ENCODE results near the gene TRIM47.
A peak's percentile ranks its signal among the peaks of the same experiment; 100 is the strongest.
"Not testable (repeated sequence)": the region's sequence is repeated elsewhere in the genome, so short reads cannot be mapped to it uniquely, and the experiment has no call there.

Gene TRIM47

DNA sequence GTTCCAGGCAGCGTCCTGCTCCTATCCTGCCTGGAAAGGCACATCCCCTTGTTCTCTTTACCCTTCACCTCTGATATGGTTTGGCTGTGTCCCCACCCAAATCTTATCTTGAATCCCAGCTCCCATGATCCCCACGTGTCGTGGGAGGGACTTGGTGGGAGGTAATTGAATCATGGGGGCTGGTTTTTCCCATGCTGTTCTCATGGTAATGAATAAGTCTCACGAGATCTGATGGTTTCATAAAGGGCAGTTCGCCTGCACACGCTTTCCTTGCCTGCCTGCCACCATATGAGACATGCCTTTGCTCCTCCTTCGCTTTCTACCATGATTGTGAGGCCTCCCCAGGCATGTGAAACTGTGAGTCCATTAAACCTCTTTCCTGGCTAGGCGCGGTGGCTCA lies 7.5 kb upstream of the TRIM47 start:
- not testable (repeated sequence) for H3K9ac ChIP-seq (ENCODE audit: low read length); H3K9me3 ChIP-seq (ENCODE audit: control insufficient read depth, insufficient read depth, low read depth, low read length); H3K4me3 ChIP-seq (ENCODE audit: low read depth, low read length); H3K27ac ChIP-seq (ENCODE audit: low read depth, low read length); H3K4me1 ChIP-seq (ENCODE audit: control insufficient read depth, insufficient read depth, low read length); H3K27me3 ChIP-seq (ENCODE audit: control insufficient read depth, insufficient read depth, low read length)
- H3K36me3 ChIP-seq (ENCODE audit: control insufficient read depth, insufficient read depth, low read length) = peaks cover 21% of the 10 kb centered on the region

- Histone ChIP-seq H3K27me3 (ENCODE audit: control insufficient read depth, insufficient read depth, low read length) (no peaks in the 10 kb centered on the region), H3K27ac (ENCODE audit: low read depth, low read length) (no peak overlapping the region), H3K4me3 (ENCODE audit: low read depth, low read length) (no peak overlapping the region), H3K9me3 (ENCODE audit: control insufficient read depth, insufficient read depth, low read depth, low read length) (no peaks in the 10 kb centered on the region), H3K4me1 (ENCODE audit: control insufficient read depth, insufficient read depth, low read length) (no peaks in the 10 kb centered on the region), H3K9ac (ENCODE audit: low read length) (no peak overlapping the region), H3K36me3 (ENCODE audit: control insufficient read depth, insufficient read depth, low read length) (peaks cover 16% of the 10 kb centered on the region)
Measured at GRCh38 chr17:75885431-75885830, 7.0 kb upstream of the TRIM47 start.

DNA sequence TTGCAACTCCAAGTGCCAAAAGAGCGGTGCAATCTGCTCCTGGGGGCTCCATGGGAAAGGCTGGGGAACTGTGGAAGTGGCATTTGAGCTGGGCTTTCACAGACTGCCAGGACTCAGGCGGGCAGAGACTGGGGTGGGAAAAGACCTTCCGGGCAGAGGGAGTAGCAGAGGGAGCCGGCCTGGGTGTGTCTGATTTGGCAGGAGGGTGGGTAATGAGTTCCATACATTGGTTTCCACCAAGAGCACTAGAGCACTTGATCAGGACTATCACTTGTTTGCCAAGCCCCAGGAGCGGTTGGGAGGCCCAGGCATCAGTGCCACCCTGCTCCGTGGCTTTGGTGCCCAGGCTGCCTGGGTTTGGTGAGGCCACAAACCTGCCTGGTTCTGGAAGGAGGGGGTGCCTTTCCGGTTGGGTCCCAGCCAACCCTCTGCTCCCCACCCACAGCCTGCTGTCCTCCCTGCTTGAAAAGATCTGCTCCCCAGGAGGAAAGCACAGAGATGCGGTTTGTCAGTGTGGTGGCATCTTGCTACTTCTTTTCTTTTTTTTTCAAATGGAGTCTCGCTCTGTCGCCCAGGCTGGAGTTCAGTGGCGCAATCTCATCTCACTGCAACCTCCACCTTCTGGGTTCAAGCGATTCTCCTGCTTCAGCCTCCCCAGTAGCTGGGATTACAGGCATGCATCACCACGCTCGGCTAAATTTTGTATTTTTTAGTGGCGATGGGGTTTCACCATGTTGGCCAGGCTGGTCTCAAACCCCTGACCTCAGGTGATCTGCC lies 3.5 kb upstream of the TRIM47 start:
- no peak overlapping the region for H3K27ac ChIP-seq (ENCODE audit: low read depth, low read length)
- no peak overlapping the region for H3K9ac ChIP-seq (ENCODE audit: low read length)
- peaks cover 21% of the 10 kb centered on the region for H3K27me3 ChIP-seq (ENCODE audit: control insufficient read depth, insufficient read depth, low read length)
- H3K4me3 ChIP-seq (ENCODE audit: low read depth, low read length) = no peak overlapping the region
- no peaks in the 10 kb centered on the region for H3K9me3 ChIP-seq (ENCODE audit: control insufficient read depth, insufficient read depth, low read depth, low read length)
- H3K36me3 ChIP-seq (ENCODE audit: control insufficient read depth, insufficient read depth, low read length) = no peaks in the 10 kb centered on the region
- H3K4me1 ChIP-seq (ENCODE audit: control insufficient read depth, insufficient read depth, low read length) = peaks cover 6% of the 10 kb centered on the region

DNA sequence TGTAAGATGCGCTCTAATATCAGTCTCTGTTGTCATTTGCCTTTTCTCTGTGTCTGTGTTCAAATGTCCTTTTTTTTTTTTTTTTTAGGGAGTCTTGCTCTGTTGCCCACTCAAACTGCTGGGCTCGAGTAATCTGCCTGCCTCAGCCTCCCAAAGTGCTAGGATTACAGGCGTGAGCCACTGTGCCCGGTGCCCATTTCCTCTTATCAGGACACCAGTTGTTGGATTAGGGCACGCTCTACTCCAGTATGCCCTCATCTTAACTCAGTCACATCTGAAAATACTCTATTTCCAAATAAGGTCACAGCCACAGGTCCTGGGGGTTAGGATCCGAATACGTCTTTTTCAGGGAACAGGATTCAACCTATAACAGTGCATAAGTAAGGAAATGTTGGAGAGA lies 1.9 kb upstream of the TRIM47 start:
- H3K4me3 ChIP-seq (ENCODE audit: low read depth, low read length) = no peak overlapping the region
- peaks cover 25% of the 10 kb centered on the region for H3K27me3 ChIP-seq (ENCODE audit: control insufficient read depth, insufficient read depth, low read length)
- H3K9ac ChIP-seq (ENCODE audit: low read length) = no peak overlapping the region
- no peaks in the 10 kb centered on the region for H3K9me3 ChIP-seq (ENCODE audit: control insufficient read depth, insufficient read depth, low read depth, low read length)
- H3K4me1 ChIP-seq (ENCODE audit: control insufficient read depth, insufficient read depth, low read length) = peaks cover 18% of the 10 kb centered on the region
- H3K27ac ChIP-seq (ENCODE audit: low read depth, low read length) = no peak overlapping the region
- H3K36me3 ChIP-seq (ENCODE audit: control insufficient read depth, insufficient read depth, low read length) = no peaks in the 10 kb centered on the region

DNA sequence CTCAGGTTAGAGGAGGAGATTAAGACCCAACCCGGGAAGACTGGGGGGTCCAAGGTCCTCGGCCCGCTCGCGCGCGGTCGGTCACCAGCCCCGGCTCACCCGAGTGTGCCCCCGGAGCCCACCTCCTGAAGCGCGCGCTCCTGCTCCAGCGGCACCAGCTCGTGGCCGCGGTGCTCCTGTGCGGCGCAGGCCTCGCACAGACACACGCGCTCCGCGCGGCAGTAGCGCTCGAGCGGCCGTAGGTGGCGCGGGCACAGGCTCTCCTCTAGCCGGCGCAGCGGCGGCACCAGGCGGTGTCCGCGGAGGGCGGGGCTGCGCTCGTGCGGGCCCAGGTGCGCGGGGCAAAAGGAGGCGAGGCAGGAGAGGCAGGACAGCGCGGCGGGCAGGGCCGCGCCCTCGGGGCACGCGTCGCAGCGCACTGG lies 618 bp downstream of the TRIM47 start:
- no peaks in the 10 kb centered on the region for H3K9me3 ChIP-seq (ENCODE audit: control insufficient read depth, insufficient read depth, low read depth, low read length)
- H3K9ac ChIP-seq (ENCODE audit: low read length) = peak overlapping the region; percentile 56
- peaks cover 25% of the 10 kb centered on the region for H3K27me3 ChIP-seq (ENCODE audit: control insufficient read depth, insufficient read depth, low read length)
- H3K4me3 ChIP-seq (ENCODE audit: low read depth, low read length) = peak overlapping the region; percentile 72
- H3K36me3 ChIP-seq (ENCODE audit: control insufficient read depth, insufficient read depth, low read length) = no peaks in the 10 kb centered on the region
- H3K27ac ChIP-seq (ENCODE audit: low read depth, low read length) = no peak overlapping the region
- peaks cover 23% of the 10 kb centered on the region for H3K4me1 ChIP-seq (ENCODE audit: control insufficient read depth, insufficient read depth, low read length)

GRCh38 chr17:75876938-75877751 lies 1.2 kb downstream of the TRIM47 start:
- H3K36me3 ChIP-seq (ENCODE audit: control insufficient read depth, insufficient read depth, low read length) = no peaks in the 10 kb centered on the region
- H3K27me3 ChIP-seq (ENCODE audit: control insufficient read depth, insufficient read depth, low read length) = peaks cover 25% of the 10 kb centered on the region
- H3K4me3 ChIP-seq (ENCODE audit: low read depth, low read length) = peak overlapping the region; percentile 72
- H3K9me3 ChIP-seq (ENCODE audit: control insufficient read depth, insufficient read depth, low read depth, low read length) = no peaks in the 10 kb centered on the region
- H3K9ac ChIP-seq (ENCODE audit: low read length) = peak overlapping the region; percentile 56
- peaks cover 27% of the 10 kb centered on the region for H3K4me1 ChIP-seq (ENCODE audit: control insufficient read depth, insufficient read depth, low read length)
- H3K27ac ChIP-seq (ENCODE audit: low read depth, low read length) = no peak overlapping the region

- H3K27ac ChIP-seq (ENCODE audit: low read depth, low read length) = no peak overlapping the region
- H3K9me3 ChIP-seq (ENCODE audit: control insufficient read depth, insufficient read depth, low read depth, low read length) = no peaks in the 10 kb centered on the region
- peaks cover 27% of the 10 kb centered on the region for H3K4me1 ChIP-seq (ENCODE audit: control insufficient read depth, insufficient read depth, low read length)
- no peaks in the 10 kb centered on the region for H3K36me3 ChIP-seq (ENCODE audit: control insufficient read depth, insufficient read depth, low read length)
- no peak overlapping the region for H3K4me3 ChIP-seq (ENCODE audit: low read depth, low read length)
- no peak overlapping the region for H3K9ac ChIP-seq (ENCODE audit: low read length)
- peaks cover 25% of the 10 kb centered on the region for H3K27me3 ChIP-seq (ENCODE audit: control insufficient read depth, insufficient read depth, low read length)
Measured at GRCh38 chr17:75876190-75876937, 2.0 kb downstream of the TRIM47 start.

- Histone ChIP-seq H3K27me3 (ENCODE audit: control insufficient read depth, insufficient read depth, low read length) (peaks cover 25% of the 10 kb centered on the region), H3K4me3 (ENCODE audit: low read depth, low read length) (no peak overlapping the region), H3K36me3 (ENCODE audit: control insufficient read depth, insufficient read depth, low read length) (no peaks in the 10 kb centered on the region), H3K9me3 (ENCODE audit: control insufficient read depth, insufficient read depth, low read depth, low read length) (no peaks in the 10 kb centered on the region), H3K9ac (ENCODE audit: low read length) (no peak overlapping the region), H3K27ac (ENCODE audit: low read depth, low read length) (no peak overlapping the region), H3K4me1 (ENCODE audit: control insufficient read depth, insufficient read depth, low read length) (peaks cover 28% of the 10 kb centered on the region)
Measured at GRCh38 chr17:75875940-75876189, 2.5 kb downstream of the TRIM47 start.

GRCh38 chr17:75875182-75875939 lies 3.0 kb downstream of the TRIM47 start:
- Histone ChIP-seq H3K27ac (ENCODE audit: low read depth, low read length) (no peak overlapping the region), H3K9ac (ENCODE audit: low read length) (no peak overlapping the region)

GRCh38 chr17:75874323-75875181 lies 3.8 kb downstream of the TRIM47 start:
- Histone ChIP-seq H3K9me3 (ENCODE audit: control insufficient read depth, insufficient read depth, low read depth, low read length) (no peaks in the 10 kb centered on the region), H3K4me1 (ENCODE audit: control insufficient read depth, insufficient read depth, low read length) (peaks cover 36% of the 10 kb centered on the region), H3K27ac (ENCODE audit: low read depth, low read length) (no peak overlapping the region)

More at GRCh38 chr17:75875182-75875939, 3.0 kb downstream of the TRIM47 start:
- Histone ChIP-seq H3K27me3 (ENCODE audit: control insufficient read depth, insufficient read depth, low read length) (peaks cover 25% of the 10 kb centered on the region), H3K4me3 (ENCODE audit: low read depth, low read length) (no peak overlapping the region), H3K4me1 (ENCODE audit: control insufficient read depth, insufficient read depth, low read length) (peaks cover 31% of the 10 kb centered on the region), H3K36me3 (ENCODE audit: control insufficient read depth, insufficient read depth, low read length) (no peaks in the 10 kb centered on the region), H3K9me3 (ENCODE audit: control insufficient read depth, insufficient read depth, low read depth, low read length) (no peaks in the 10 kb centered on the region)

More at GRCh38 chr17:75874323-75875181, 3.8 kb downstream of the TRIM47 start:
- Histone ChIP-seq H3K4me3 (ENCODE audit: low read depth, low read length) (no peak overlapping the region), H3K36me3 (ENCODE audit: control insufficient read depth, insufficient read depth, low read length) (no peaks in the 10 kb centered on the region), H3K27me3 (ENCODE audit: control insufficient read depth, insufficient read depth, low read length) (peaks cover 25% of the 10 kb centered on the region), H3K9ac (ENCODE audit: low read length) (no peak overlapping the region)
